SK-N-MC (cell line): ENCODE results near the gene POT1.

Experiments used
- DNase-seq: peaks from one replicate; pipeline ENCODE4 v3.0.0-alpha.2; 2011; ENCODE audit warnings: low read depth, low spot score
- H3K27ac ChIP-seq: fragments of 200-600 bp; sonication (generic); 2 replicates; pipeline ENCODE4 v1.5.1; 2016; ENCODE audit warnings: mixed run types
- H3K36me3 ChIP-seq: fragments of 200-600 bp; sonication (generic); 2 replicates; pipeline ENCODE4 v1.6.1; 2017; ENCODE audit warnings: antibody characterized with exemption, low read length, mixed read lengths; ENCODE audit not compliant: insufficient read depth
- H3K4me3 ChIP-seq: fragments of 200-600 bp; sonication (generic); 2 replicates; pipeline ENCODE4 v1.5.1; 2016
- H3K9ac ChIP-seq: fragments of 200-600 bp; sonication (generic); 2 replicates; pipeline ENCODE4 v1.8.0; 2017; ENCODE audit warnings: mixed run types, mixed read lengths; ENCODE audit not compliant: insufficient read length
- H3K9me3 ChIP-seq: fragments of 200-600 bp; sonication (generic); 2 replicates; pipeline ENCODE4 v1.6.1; 2017; ENCODE audit warnings: low read depth, mild to moderate bottlenecking, antibody characterized with exemption, low read length, moderate library complexity, mixed read lengths
- EZH2 ChIP-seq: fragments of 200-600 bp; sonication (generic); IDR thresholded peaks from one replicate; pipeline ENCODE4 v1.6.1; 2017; ENCODE audit warnings: antibody characterized with exemption
- FOXP2 ChIP-seq: optimal IDR thresholded peaks from 2 replicates; pipeline ENCODE3; 2011; ENCODE audit warnings: mild to moderate bottlenecking, moderate library complexity; ENCODE audit not compliant: insufficient read depth; ENCODE audit errors: extremely low read length, control extremely low read depth
- POLR2AphosphoS5 ChIP-seq: IDR thresholded peaks from 2 replicates; pipeline ENCODE4 v1.6.1; 2012; ENCODE audit warnings: mild to moderate bottlenecking, low read depth, low read length, borderline replicate concordance

POT1 gene

GRCh38 chr7:124790645-124791044 is 139.0 kb downstream of the POT1 start:
- no peak for TF ChIP-seq POLR2AphosphoS5
- TF ChIP-seq EZH2 = no peak
- TF ChIP-seq FOXP2 = no peak
- Histone ChIP-seq H3K36me3 (no peaks in the 10 kb centered on the region), H3K9me3 (no peaks in the 10 kb centered on the region), H3K9ac (no peak overlapping the region), H3K27ac (no peak overlapping the region), H3K4me3 (no peak overlapping the region)
- DNase-seq = no peak

GRCh38 chr7:124785994-124786393 is 143.6 kb downstream of the POT1 start:
- Histone ChIP-seq H3K4me3 (no peak overlapping the region), H3K9me3 (no peaks in the 10 kb centered on the region), H3K36me3 (no peaks in the 10 kb centered on the region), H3K9ac (no peak overlapping the region), H3K27ac (no peak overlapping the region)
- TF ChIP-seq EZH2 (no peak), FOXP2 (no peak), POLR2AphosphoS5 (no peak)
- no peak for DNase-seq

GRCh38 chr7:124784879-124785818 is 144.5 kb downstream of the POT1 start:
- Histone ChIP-seq H3K9ac (no peak overlapping the region), H3K27ac (no peak overlapping the region), H3K4me3 (no peak overlapping the region), H3K9me3 (no peaks in the 10 kb centered on the region), H3K36me3 (no peaks in the 10 kb centered on the region)
- no peak for TF ChIP-seq POLR2AphosphoS5
- TF ChIP-seq FOXP2 = no peak
- TF ChIP-seq EZH2 = no peak
- peak; percentile 35 for DNase-seq

GRCh38 chr7:124783271-124783670 is 146.4 kb downstream of the POT1 start:
- no peak overlapping the region for H3K4me3 ChIP-seq
- DNase-seq = no peak
- H3K9ac ChIP-seq = no peak overlapping the region
- no peak overlapping the region for H3K27ac ChIP-seq
- no peaks in the 10 kb centered on the region for H3K9me3 ChIP-seq
- no peak for TF ChIP-seq EZH2
- no peak for TF ChIP-seq FOXP2
- no peak for TF ChIP-seq POLR2AphosphoS5
- H3K36me3 ChIP-seq = no peaks in the 10 kb centered on the region

DNA sequence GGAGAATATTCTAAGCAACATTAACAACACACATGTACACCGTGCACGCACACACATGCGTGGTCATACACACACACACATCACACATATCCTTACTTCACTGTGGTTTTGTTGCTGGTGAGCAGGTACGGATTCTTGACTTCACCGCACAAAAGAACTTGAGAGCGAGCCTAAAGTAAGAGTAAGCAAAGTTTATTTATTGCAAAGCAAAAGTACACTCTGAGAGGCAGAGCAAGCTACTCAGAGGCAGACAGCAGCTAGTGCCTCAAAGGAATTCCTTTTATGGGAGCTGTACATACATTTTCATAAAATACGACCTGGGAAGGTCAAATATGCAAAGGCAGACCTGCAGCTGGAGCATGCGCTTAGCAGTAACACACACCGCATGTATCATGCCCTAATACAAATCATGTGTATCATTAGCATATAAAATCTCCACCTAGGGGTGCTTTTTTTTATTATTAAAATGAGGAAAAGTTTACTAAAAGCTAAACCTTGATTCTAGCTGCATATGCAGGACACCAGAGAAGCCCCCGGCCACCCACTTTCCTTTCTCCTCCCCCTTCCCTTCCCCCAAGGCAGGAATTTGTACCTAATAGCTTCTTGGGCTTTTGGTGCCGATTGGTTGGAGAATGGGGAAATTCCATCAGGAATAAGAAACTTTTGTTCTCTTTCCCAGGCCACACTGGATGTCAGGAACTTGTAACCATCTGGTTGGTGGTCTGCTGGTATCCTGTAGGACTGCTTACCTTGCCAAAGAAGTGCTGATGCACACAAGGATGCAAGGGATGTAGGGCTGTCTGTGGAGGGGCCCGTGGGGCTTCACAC is 147.5 kb downstream of the POT1 start:
- TF ChIP-seq POLR2AphosphoS5 = no peak
- peak overlapping the region; percentile 6 for H3K9ac ChIP-seq
- H3K27ac ChIP-seq = no peak overlapping the region
- DNase-seq = no peak
- peak overlapping the region; percentile 12; the same call in 1 of the 2 replicates for H3K4me3 ChIP-seq
- no peaks in the 10 kb centered on the region for H3K36me3 ChIP-seq
- no peaks in the 10 kb centered on the region for H3K9me3 ChIP-seq

- Histone ChIP-seq H3K9ac (no peak overlapping the region), H3K27ac (no peak overlapping the region), H3K4me3 (no peak overlapping the region), H3K9me3 (no peaks in the 10 kb centered on the region), H3K36me3 (no peaks in the 10 kb centered on the region)
- TF ChIP-seq EZH2 = no peak
- no peak for DNase-seq
These were observed 148.2 kb downstream of the POT1 start for GRCh38 chr7:124781418-124781817.

DNA sequence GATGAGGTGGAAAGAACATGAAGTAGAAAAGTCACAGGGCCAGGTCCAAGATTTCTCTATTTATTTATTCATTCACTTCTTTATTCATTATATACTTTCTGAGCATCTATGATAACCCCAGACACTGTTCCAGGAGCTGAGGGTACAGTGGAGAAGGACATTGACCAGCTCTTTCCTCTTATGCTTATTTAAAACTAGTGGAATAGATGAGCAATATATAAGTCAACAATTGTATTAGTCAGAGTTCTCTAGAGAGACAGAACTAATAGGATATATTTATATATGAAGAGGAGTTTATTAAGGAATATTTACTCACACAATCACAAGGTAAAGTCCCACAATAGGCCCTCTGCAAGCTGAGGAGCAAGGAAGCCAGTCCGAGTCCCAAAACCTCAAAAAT is 149.0 kb downstream of the POT1 start:
- Histone ChIP-seq H3K36me3 (no peaks in the 10 kb centered on the region), H3K9ac (no peak overlapping the region), H3K4me3 (no peak overlapping the region), H3K27ac (no peak overlapping the region), H3K9me3 (no peaks in the 10 kb centered on the region)
- TF ChIP-seq POLR2AphosphoS5 (no peak), EZH2 (no peak), FOXP2 (no peak)
- DNase-seq = no peak

GRCh38 chr7:124780056-124780455 is 149.6 kb downstream of the POT1 start:
- no peak for DNase-seq
- TF ChIP-seq FOXP2 (no peak), POLR2AphosphoS5 (no peak), EZH2 (no peak)
- no peak overlapping the region for H3K27ac ChIP-seq
- no peak overlapping the region for H3K4me3 ChIP-seq
- no peaks in the 10 kb centered on the region for H3K36me3 ChIP-seq
- no peak overlapping the region for H3K9ac ChIP-seq
- no peaks in the 10 kb centered on the region for H3K9me3 ChIP-seq

GRCh38 chr7:124779620-124780019 is 150.0 kb downstream of the POT1 start:
- Histone ChIP-seq H3K36me3 (no peaks in the 10 kb centered on the region), H3K4me3 (no peak overlapping the region), H3K27ac (no peak overlapping the region), H3K9ac (no peak overlapping the region), H3K9me3 (no peaks in the 10 kb centered on the region)
- TF ChIP-seq POLR2AphosphoS5 (no peak), EZH2 (no peak), FOXP2 (no peak)
- no peak for DNase-seq
